RPMI8226 (cell line): ENCODE data around the gene AGTRAP.
A peak's percentile ranks its signal among the peaks of the same experiment; 100 is the strongest.

Experiments
- DNase-seq: peaks from one replicate; pipeline ENCODE4 v3.0.0-alpha.2; 2015

AGTRAP gene

GRCh38 chr1:11735854-11736745 lies at the start of gene AGTRAP:
Gene AGTRAP (plus strand): TSS chr1:11736136. CDS start chr1:11736209, 73 bp downstream.
- DNase-seq: peak; percentile 95

GRCh38 chr1:11688506-11688905 lies 47.4 kb upstream of the AGTRAP start:
- DNase-seq: no peak

GRCh38 chr1:11690397-11691301 lies 45.3 kb upstream of the AGTRAP start:
- DNase-seq: peak; percentile 52

GRCh38 chr1:11691302-11691914 lies 44.5 kb upstream of the AGTRAP start, which contains the start of gene DRAXIN:
Gene DRAXIN (plus strand): TSS chr1:11691710. CDS start chr1:11706259, 14,549 bp downstream.
- DNase-seq: peak; percentile 24

GRCh38 chr1:11691928-11692711 lies 43.8 kb upstream of the AGTRAP start:
- no peak for DNase-seq

GRCh38 chr1:11693024-11693590 lies 42.8 kb upstream of the AGTRAP start:
- DNase-seq: peak; percentile 76

- no peak for DNase-seq
Observed at GRCh38 chr1:11693917-11694316, 42.0 kb upstream of the AGTRAP start.

- no peak for DNase-seq
Observed at GRCh38 chr1:11695861-11696260, 40.1 kb upstream of the AGTRAP start.

- no peak for DNase-seq
Observed at GRCh38 chr1:11697188-11697892, 38.6 kb upstream of the AGTRAP start.

GRCh38 chr1:11697893-11698210 lies 38.1 kb upstream of the AGTRAP start:
- DNase-seq: no peak

GRCh38 chr1:11700601-11701467 lies 35.1 kb upstream of the AGTRAP start:
- DNase-seq: no peak

- DNase-seq: no peak
Observed at GRCh38 chr1:11701551-11701961, 34.4 kb upstream of the AGTRAP start.

- DNase-seq: no peak
Observed at GRCh38 chr1:11701981-11702803, 33.7 kb upstream of the AGTRAP start.

GRCh38 chr1:11703357-11704193 lies 32.4 kb upstream of the AGTRAP start:
- no peak for DNase-seq

- no peak for DNase-seq
Observed at GRCh38 chr1:11704194-11704529, 31.8 kb upstream of the AGTRAP start.

GRCh38 chr1:11704691-11705475 lies 31.1 kb upstream of the AGTRAP start:
- DNase-seq: no peak

- DNase-seq: no peak
Observed at GRCh38 chr1:11705596-11705995, 30.3 kb upstream of the AGTRAP start.

- DNase-seq: no peak
Observed at GRCh38 chr1:11706292-11706691, 29.6 kb upstream of the AGTRAP start.
